Osteocyte (in vitro differentiated cells): ENCODE data around the gene EEPD1. TPM values are rescaled to one million over a fixed set of nuclear protein-coding genes. Genes with fewer than 3 reads are reported as not detected.

Experiments used
- DNase-seq: peaks from one replicate; pipeline ENCODE4 v3.0.0; 2021; ENCODE audit warnings: mixed read lengths; ENCODE audit not compliant: unreplicated experiment; ENCODE audit errors: extremely low spot score
- H3K27ac Mint-ChIP-seq: one replicate; pipeline ENCODE4 v1.8.0; 2021; ENCODE audit warnings: mild to moderate bottlenecking, mixed read lengths; ENCODE audit not compliant: unreplicated experiment
- H3K27me3 Mint-ChIP-seq: one replicate; pipeline ENCODE4 v1.8.0; 2021; ENCODE audit warnings: mixed read lengths; ENCODE audit not compliant: unreplicated experiment
- H3K36me3 Mint-ChIP-seq: one replicate; pipeline ENCODE4 v1.8.0; 2021; ENCODE audit warnings: mixed read lengths; ENCODE audit not compliant: unreplicated experiment
- H3K4me1 Mint-ChIP-seq: one replicate; pipeline ENCODE4 v1.8.0; 2021; ENCODE audit warnings: mixed read lengths; ENCODE audit not compliant: unreplicated experiment
- H3K4me3 Mint-ChIP-seq: one replicate; pipeline ENCODE4 v1.8.0; 2021; ENCODE audit warnings: mild to moderate bottlenecking, moderate library complexity, mixed read lengths; ENCODE audit not compliant: unreplicated experiment
- H3K9me3 Mint-ChIP-seq: one replicate; pipeline ENCODE4 v1.8.0; 2021; ENCODE audit warnings: mixed read lengths; ENCODE audit not compliant: unreplicated experiment
- total RNA-seq: library from RNA; stranded (reverse); gene quantifications from 2 replicates; pipeline ENCODE4 v1.2.1, GENCODE V29; 2021
- TF ChIP-seq, protein P1 (sequence below): fragments of 200-600 bp; sonication (generic); IDR thresholded peaks from 2 replicates; pipeline ENCODE4 v1.5.0; 2021; ENCODE audit warnings: antibody characterized with exemption, mild to moderate bottlenecking, moderate library complexity

EEPD1 gene
- total RNA-seq, 1 donor from 2014 or later: 1.3 TPM

DNA sequence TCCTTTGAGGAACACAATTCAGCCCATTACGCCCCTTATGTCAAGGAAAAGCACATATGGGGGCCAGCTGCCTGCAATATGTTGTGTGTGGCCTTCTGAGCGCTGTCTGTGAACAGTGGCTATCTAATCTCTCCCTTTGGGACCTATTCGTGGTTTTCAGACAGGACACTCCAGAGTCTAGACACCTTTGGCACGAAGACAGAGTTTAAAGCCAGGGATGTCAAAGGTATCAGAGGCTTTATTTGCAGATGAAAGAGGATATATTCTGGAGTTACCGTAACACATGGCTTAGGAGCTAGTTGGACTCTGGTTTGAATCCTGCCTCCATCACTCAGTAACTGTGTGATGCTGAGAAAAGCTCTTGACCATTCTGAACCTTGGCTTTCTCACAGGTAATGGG is 14.8 kb upstream of the EEPD1 start:
- no peaks in the 10 kb centered on the region for H3K4me1 Mint-ChIP-seq
- no peak overlapping the region for H3K4me3 Mint-ChIP-seq
- peaks cover 4% of the 10 kb centered on the region for H3K9me3 Mint-ChIP-seq
- TF ChIP-seq, protein P1, sequence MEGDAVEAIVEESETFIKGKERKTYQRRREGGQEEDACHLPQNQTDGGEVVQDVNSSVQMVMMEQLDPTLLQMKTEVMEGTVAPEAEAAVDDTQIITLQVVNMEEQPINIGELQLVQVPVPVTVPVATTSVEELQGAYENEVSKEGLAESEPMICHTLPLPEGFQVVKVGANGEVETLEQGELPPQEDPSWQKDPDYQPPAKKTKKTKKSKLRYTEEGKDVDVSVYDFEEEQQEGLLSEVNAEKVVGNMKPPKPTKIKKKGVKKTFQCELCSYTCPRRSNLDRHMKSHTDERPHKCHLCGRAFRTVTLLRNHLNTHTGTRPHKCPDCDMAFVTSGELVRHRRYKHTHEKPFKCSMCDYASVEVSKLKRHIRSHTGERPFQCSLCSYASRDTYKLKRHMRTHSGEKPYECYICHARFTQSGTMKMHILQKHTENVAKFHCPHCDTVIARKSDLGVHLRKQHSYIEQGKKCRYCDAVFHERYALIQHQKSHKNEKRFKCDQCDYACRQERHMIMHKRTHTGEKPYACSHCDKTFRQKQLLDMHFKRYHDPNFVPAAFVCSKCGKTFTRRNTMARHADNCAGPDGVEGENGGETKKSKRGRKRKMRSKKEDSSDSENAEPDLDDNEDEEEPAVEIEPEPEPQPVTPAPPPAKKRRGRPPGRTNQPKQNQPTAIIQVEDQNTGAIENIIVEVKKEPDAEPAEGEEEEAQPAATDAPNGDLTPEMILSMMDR: no peak
- H3K27me3 Mint-ChIP-seq: peaks cover 40% of the 10 kb centered on the region
- H3K36me3 Mint-ChIP-seq: peaks cover 2% of the 10 kb centered on the region
- H3K27ac Mint-ChIP-seq: no peak overlapping the region
- no peak for DNase-seq

DNA sequence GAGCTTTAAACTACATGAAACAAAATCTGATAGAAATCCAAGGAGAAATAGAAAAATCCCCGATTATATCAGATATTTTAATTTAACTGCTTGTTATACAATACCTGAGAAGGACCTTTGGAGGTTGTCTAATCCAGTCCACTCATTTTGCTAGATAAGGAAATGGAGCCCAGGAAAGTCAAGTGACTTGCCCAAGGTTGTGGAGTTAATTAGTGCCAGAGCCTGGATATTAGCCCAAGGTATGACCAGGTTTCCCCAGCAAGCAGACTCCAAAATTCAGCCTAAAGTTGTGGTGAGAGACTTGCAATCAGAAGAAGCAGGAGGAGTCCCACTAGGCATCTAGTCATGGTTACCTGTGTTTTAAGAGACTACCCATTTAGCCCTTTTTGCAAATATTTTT is 11.7 kb upstream of the EEPD1 start:
- DNase-seq: no peak
- TF ChIP-seq, protein P1: no peak
- Mint-ChIP-seq H3K36me3 (peaks cover 4% of the 10 kb centered on the region), H3K4me3 (no peak overlapping the region), H3K4me1 (no peaks in the 10 kb centered on the region), H3K9me3 (peaks cover 4% of the 10 kb centered on the region), H3K27ac (no peak overlapping the region), H3K27me3 (peaks cover 45% of the 10 kb centered on the region)

DNA sequence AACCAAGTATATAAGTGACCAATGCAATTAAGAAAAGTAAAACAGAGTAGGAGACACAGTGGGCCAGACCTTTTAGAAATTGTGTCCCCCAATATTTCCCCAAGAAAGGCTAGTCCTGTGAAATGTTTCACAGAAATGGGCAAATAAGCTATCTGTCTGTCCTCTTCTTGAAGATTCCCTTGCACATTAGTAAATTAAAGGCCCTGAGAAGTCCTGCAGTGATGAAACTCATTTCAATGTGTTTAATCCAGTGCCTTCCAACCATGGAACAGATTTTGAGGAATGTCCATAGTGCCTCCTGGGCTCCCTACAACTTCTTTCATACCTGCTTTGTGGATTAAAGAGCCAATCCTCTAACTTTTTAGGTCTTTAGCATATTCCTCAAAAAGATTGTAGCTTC is 11.2 kb upstream of the EEPD1 start:
- Mint-ChIP-seq H3K4me1 (no peaks in the 10 kb centered on the region), H3K27me3 (peaks cover 45% of the 10 kb centered on the region), H3K9me3 (peaks cover 4% of the 10 kb centered on the region), H3K36me3 (peaks cover 4% of the 10 kb centered on the region), H3K4me3 (no peak overlapping the region), H3K27ac (no peak overlapping the region)
- TF ChIP-seq, protein P1: no peak
- DNase-seq: no peak

DNA sequence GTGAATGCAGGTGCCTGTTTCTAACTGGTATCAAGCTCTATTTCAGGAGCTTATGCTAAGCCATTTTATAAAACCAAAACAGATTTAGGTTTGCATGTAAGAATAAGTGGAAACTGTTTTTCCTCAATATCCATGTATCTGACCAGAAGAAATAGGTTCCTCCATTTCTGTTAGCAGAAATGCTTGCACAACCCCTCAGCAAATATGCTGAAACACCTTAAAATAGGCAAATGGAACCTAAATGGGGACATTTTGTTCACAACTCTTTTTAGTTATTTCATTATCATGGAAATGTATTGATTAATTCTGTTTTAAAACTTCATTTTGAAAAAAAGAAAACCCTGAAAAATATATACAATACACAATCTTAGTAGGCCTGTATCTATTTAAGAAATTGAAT is 8.9 kb upstream of the EEPD1 start:
- H3K4me1 Mint-ChIP-seq: no peaks in the 10 kb centered on the region
- H3K36me3 Mint-ChIP-seq: peaks cover 4% of the 10 kb centered on the region
- H3K4me3 Mint-ChIP-seq: no peak overlapping the region
- H3K27ac Mint-ChIP-seq: no peak overlapping the region
- peaks cover 41% of the 10 kb centered on the region for H3K27me3 Mint-ChIP-seq
- peaks cover 4% of the 10 kb centered on the region for H3K9me3 Mint-ChIP-seq
- TF ChIP-seq, protein P1: no peak
- DNase-seq: no peak

DNA sequence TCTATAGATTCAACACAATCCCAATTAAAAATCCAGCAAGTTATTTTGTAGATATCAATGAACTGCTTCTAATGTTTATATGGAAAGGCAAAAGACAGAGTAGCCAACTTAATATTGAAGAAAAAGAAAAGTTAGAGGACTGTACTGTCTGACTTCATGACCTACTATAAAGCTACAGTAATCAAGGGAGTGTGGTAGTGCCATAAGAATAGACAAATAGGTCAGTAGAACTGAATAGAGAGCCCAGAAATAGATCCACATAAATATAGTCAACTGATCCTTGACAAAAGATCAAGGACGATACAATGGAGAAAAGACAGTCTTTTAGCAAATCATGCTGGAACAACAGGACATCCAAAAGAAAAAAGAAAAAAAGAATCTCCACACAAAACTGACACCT is 7.4 kb upstream of the EEPD1 start:
- H3K4me1 Mint-ChIP-seq: no peaks in the 10 kb centered on the region
- H3K4me3 Mint-ChIP-seq: no peak overlapping the region
- TF ChIP-seq, protein P1: no peak
- DNase-seq: no peak
- peaks cover 30% of the 10 kb centered on the region for H3K27me3 Mint-ChIP-seq
- peaks cover 4% of the 10 kb centered on the region for H3K9me3 Mint-ChIP-seq
- H3K27ac Mint-ChIP-seq: no peak overlapping the region
- H3K36me3 Mint-ChIP-seq: peaks cover 4% of the 10 kb centered on the region
